ELF-1 (cell line): ENCODE results near the gene GALNT18.

Experiments
- DNase-seq: peaks from one replicate; pipeline ENCODE4 v3.0.0-alpha.2; 2016; ENCODE audit warnings: low read depth, low spot score

Gene GALNT18

DNA sequence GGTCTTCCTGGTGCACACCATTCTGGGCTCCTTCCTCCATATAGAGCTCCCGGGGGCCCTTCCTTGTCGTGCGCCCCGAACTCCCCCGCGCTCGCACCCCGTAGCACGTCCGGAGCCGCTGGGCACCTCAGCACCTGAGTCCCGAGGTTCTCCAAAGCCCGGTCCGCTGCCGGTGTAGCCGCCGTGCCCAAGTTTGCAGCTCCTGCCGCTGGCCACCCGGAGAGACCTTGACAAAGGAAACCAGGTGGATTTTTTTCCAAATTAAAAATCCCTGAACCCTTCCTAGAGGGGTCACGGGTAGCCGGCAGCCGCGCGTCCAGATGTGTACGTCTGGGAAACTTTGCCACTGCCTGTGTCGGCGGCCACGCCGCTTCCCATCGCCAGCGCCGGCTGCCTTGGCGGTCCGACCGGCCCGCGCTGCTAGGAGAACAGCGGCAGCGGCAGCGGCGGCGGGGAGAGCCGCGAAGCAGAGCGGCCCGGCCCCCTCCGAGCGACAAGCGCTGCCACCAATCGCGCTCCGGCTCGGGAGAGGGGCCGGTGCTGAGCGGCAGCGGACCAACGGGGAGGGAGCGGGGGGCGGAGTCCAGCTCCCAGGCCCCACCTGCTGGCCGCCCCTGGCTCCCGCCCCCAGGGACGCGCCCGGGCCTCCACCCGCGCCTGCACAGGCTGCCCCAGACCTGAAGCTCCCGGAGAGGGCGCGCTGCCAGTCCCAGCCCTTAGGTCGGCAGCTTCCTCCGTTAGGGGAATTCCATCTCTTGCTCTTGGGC lies at the start of gene GALNT18:
TSS of gene GALNT18 (minus strand) at position 433 of the 767 bp plus-strand sequence.
- peak; percentile 96 for DNase-seq

DNA sequence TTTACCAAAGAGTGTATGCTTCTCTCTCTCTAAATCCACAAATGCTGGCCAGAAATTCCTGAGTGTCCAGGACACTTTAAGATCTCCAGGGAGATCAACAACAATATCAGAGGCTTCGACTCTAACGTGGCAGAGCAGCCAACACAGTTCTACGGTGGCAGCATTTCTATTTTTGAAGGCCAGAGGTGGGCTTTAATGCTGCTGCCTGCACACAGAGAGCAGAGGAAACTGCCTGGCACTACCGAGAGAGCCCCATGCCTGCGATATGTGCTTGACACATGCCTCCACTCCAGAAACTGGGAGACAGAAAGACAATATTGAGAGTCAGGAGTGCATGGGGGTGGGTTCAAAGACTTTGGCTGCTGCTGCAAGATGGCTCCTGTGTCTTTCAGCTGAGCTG lies 48.8 kb upstream of the GALNT18 start:
- no peak for DNase-seq

DNA sequence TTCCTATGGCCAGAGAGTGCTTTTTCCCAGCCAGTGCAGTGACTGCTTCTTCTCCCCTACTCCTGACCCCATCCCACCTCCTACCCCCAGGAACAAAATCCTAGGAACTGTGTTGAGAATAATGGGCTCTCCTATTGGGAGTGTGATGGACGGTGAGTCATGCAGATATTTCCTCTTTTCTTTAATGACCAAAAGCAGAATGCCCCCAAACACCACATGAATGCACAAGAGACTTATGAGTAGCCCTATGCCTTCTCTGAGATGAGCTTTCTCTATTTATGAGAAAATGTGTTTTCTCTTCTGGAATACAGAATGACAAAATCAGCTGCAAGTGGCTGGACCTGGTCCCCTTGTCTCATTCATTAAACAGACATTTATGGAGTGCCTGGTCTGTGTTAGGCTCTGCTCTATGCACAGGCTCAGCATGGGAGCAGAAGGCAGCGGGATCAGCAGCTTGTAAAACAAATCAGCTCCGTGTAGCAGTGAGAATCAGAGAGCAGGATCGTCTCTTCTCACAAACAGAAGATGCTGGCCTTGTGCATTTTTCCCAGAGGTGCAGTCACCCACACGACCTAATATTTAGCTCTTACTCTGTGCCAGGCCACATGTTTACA lies 47.5 kb upstream of the GALNT18 start:
- peak; percentile 8 for DNase-seq

DNA sequence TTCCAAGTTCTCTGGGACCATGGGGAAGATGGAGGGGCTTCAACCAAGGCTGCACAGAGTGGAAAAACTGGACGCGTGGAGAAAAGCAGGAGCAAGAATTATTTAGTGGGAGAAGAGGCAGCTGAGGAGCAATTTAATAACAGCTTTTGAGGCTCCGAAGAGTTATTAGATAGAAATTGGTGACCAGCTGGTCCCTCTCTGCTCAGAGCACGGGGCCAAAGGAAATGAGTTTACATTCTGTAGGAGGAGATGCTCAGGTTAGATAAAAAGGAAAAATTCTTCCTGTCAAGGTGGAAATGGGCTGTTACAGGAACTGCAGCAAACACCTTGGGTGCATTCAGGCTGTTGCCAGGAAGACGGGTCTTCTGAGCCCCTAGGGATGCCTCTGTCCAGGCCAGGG lies 47.0 kb upstream of the GALNT18 start:
- no peak for DNase-seq

DNA sequence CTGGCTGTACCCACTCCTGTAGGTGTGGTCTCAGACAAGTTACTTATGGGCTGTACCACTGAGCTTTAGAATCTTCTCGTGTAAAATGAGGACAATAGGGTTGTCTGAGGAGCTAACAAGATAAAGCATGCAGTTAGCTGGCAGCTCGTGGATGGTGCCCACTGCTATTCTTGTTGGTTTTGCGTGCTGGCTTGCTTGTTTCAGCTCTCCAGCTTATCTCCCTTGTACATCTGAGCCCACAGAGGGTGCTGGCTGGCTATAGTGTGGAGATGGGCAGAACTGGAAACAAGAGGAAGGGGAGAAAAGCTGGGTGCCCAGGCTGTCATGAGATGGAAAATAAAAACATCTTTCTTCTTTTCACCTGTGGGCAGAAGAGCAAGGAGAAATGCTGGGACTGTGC lies 46.5 kb upstream of the GALNT18 start:
- DNase-seq = no peak

DNA sequence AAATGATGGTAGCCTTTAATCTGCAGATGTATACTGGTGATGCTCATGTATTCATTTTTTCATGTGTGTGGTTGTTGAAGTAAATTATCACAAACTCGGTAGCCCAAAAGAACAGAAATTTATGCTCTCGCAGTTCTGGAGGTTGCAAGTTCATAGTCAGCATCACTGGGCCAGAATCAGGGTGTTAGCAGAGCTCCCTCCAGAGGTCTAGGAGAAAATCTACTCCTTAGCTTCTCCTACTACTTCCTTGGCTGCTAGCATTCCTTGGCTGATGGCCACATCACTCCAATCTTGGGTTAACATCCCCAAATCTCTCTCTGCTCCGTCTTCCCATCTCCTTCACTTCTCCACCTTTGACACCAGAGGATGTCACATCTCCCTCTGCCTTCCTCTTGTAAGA lies 45.3 kb upstream of the GALNT18 start:
- no peak for DNase-seq

DNA sequence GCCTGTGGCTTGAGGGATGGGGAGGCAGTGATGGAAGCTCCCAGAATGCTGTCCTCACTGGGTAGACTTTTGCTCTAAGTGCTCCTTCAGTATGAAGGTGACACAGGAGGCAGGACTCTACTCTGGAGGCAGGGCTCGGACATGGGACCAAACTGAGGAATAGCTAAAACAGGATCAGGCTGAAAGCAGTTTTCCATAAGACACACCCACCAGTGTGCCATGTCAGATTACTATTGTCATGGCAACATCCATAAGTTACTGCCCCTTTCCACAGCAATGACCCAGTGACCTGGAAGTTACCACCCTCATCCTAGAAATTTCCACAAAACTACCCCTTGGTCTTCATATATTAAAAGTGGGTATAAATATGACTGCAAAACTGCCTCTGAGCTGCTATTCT lies 43.6 kb upstream of the GALNT18 start:
- DNase-seq = no peak

DNA sequence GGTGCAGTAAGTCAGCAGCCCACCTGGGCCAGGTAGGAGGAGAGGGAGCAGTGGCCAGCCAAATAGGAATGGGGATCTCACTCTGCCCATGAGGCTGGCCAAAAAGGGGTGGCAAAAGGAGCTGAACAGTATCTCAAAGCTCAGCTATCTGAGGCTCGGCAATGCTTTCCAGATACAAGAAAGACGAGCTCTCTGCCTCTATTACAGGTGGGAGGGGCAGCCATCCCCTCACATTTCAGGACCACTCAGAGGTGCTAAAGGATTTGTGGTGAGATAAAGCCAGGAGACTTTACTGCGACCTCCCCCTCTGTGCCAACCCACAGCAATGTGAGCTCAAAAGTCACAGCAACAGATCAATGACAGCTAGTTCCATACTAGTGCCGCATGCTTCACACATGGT lies 42.1 kb upstream of the GALNT18 start:
- DNase-seq = no peak

DNA sequence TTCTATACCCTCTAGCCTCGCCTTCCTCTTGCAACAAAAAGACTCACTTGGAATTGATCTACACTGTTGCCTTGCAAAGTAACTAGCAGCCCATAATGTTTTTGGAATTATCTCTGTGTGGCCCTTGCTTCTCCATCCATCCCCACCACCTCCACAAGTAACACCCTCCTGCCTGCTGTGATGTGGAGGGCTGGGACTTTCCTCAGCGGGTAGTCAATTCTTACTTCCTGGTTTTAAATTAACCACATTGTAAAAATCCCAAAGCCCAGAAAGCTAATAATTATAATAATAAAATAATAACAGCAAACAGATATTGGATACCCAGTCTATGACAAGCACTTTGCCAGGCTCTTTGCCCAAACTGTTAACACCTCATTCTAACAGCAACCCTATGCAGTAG lies 40.8 kb upstream of the GALNT18 start:
- no peak for DNase-seq

DNA sequence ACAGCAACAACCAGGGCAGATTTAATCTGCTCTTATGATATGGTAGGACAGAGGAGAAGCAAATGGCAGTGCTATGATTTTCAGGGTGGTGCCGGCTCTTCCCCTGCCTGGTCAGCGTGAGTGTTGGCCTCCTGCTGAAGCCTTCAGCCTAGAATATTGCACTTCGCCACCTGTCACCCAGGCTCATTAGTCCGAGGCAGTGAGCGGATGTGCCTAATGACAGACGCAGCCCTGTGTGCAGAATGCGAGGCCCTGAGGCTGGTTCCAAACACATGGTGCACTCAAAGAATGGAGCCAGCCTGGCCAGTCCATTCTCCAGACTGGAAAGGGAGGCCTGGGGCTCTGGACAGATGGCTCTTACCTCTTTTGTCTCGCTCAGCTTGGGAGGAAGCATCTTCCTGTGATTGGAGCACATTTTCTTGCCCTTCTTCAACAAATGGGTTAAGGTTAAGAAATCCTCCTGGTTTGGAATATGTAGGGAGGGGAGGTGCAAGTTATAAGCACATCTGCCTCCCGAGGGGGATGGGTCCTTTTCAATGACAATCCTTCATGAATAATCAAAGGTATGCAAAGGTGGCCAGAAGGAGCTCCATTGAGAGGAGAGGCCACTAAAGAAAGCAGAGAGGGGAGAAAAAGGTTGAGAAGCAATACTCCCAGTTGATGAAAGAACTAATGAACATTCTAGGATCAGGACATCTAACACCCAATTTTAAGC lies 39.7 kb upstream of the GALNT18 start:
- peak; percentile 74 for DNase-seq

DNA sequence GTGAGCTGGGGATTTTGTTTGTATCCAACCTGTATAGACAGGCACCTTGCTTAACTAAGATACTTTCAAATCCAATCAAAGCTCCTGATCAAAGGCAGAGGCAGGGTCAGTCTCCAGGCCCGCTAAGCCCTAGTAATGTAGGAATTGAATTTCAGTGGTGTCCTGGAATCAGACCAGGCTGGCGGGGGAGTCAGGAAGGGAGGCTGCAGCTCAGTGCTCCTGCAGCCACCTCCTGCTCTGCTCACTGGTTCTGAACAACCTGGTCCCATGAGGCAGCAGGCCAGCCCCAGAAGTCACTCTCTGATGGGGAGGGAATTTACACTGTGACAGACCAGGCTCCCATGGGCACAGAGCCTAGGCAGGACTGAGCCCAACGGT lies 38.5 kb upstream of the GALNT18 start:
- no peak for DNase-seq

DNA sequence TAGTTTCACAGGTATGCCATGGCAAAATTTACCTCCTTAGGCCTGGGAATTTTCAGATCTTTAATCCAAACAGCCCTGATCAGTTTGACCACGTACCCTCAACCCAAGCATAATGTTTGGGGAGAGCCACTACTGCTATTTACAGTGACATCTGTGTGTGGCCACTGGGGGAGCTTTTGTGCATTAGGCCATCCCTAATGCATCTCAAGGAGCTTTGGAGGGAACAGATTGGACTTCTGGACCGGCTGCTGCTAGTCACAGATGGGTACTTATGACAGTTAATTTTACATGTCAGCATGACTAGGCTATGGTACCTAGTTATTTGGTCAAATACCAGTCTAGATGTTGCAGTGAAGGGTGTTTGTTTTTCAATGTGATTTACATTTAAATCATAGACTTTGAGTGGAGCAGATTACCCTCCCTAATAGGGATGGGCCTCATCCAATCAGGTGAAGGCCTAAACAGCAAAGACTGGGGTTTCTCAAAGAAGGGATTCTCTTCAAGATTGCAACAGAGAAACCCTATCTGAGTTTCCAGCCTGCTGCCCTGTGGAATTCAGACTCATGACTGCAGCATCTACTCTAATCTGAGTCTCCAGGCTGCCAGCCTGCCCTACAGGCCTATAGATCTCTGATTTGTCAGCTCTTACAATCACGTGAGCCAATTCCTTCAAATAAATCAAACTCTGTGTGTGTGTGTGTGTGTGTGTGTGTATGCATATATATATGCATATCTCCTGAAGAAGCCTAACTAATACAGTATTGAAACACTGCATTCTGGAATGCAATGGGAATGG lies 38.0 kb upstream of the GALNT18 start:
- no peak for DNase-seq

DNA sequence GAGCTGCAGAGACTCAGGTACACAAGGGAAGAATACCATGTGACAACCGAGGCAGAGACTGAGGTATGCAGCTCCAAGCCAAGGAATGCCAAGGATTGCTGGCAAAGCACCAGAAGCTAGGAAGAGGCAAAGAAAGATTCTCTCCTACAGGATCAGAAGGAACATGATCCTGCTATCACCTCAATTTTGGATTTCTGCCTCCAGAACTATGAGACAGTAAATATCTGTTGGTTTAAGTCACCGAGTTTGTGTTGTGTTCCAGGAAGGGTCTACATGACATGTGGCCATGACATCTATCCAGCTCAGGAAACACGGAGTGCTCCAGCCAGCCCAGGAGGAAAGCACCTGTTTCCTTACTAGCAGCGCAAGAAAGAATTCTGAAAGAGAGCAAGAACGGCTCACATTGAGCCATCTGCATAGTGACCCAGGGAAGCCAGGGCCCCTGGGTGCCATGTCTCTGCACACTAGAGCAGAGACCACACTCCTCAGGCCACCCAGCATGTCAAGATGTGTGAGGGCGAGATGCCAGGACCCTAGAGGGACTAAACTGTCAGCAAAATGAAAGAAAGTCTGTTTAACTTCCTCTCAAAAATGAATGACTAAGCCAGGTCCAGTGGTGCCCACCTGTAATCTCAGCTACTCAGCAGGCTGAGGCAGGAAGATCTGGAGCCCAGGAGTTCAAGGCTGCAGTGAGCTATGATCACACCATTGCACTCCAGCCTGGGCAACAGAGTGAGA lies 35.6 kb upstream of the GALNT18 start:
- DNase-seq = no peak

DNA sequence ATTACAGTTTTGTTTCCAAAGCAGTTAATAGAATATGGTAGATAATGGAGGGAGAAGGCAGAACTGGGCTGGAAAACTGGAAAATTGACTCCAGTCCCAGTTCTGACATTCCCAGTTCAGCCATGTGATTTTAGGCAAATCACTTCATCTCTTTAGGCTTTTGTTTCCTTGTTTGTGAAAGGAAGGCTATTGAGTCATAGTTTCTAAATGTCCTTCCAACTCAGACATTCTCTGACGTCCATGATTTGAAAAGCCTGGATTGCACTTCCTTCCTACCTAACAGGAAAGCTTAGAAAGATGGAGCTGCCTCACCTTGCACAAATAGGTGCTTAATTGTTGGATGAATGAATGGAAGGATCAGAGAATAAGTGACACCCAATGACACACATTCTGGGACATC lies 19.8 kb upstream of the GALNT18 start:
- DNase-seq = no peak

DNA sequence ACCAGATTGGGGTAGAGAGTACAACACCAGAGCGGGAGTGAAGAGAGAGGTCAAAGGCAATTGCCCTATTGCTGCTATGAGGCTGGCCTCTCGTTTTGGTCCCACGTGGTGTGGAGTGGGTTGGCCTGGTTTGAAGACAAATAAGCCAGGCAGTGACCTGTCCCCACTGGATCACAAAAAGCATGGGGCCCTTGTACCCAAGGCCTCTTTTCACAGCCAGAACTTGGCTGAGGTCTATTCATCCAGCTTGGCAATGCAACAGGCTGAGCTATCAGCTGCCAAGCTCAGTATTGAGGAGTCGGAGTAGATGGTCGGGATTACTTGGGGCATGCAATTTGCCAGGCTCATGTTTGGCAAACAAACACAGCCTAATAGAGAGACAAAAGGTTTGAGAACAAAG lies 19.2 kb upstream of the GALNT18 start:
- no peak for DNase-seq

DNA sequence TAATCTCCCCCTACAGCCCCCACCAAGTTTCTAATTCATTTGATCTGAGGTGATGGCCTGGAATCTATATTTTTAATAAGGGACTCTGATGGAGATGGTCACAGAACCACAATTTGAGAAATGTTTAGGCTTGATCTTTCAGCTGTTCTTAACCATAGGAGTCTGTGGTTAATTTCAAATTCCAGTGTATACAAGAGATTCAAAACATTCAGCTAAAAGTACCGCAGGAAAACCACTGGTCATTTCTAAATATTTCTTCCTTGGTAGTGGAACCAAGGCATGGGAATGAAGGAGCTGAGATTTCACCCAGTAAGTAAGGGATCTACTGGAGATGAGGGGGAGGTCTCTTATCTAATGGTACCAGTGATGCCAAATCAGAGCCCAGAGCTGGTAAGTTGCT lies 18.3 kb upstream of the GALNT18 start:
- DNase-seq = no peak

DNA sequence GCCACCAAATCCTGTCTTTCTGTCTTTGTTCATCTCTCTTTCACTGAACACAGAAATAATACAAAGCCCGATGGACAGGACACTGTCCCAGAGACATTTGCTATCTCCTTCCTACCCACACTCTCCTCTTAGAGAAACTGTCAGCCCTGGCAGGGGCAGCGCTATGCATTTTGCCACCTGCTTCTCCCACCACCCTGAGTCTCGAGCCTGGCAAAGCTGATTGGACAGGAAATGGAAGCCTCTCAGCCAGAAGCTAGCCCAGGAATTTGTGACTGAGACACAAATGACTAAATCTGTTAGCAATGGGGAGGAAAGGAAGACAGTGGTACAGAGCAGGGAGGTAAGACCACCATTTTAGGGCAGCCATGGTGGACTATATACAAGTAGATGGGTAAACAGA lies 14.9 kb upstream of the GALNT18 start:
- no peak for DNase-seq

DNA sequence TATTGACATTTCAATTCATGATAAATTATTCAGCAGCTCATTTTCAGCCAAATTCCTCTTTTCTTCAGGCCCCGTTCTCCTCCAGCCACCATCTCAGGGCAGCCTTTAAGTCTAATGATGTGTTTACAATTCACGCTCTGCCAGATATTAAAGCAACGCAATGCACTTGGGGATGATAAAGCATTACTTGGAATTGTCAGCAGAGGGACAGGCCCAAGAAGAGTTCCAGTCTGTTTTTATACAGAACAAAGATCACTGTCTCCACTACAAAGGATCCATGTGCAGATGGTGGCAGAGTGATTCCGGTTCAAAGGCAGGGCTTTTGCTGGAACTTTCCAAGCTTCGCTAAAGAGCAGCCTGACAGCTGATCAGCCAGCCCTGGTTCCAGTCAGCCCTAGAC lies 13.6 kb upstream of the GALNT18 start:
- DNase-seq = no peak

DNA sequence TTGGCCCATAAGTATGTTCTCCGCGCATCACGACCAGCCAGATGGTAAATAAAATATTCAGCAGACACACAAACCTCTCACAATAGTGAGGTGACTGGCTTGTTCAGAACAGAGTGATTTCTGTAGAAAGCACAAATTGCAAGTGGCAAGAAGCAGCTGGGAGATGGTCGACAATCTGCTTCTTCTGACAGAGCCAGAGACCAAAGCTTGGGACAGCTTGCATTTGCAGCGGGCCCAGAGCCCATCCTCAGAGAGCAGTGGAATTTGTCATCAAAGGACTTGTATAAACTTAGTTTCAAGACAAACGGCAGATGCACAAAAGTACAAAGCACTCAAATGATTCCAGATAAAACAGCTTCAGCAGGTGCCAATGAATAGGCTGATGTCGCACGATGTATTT lies 7.6 kb upstream of the GALNT18 start:
- DNase-seq = no peak

DNA sequence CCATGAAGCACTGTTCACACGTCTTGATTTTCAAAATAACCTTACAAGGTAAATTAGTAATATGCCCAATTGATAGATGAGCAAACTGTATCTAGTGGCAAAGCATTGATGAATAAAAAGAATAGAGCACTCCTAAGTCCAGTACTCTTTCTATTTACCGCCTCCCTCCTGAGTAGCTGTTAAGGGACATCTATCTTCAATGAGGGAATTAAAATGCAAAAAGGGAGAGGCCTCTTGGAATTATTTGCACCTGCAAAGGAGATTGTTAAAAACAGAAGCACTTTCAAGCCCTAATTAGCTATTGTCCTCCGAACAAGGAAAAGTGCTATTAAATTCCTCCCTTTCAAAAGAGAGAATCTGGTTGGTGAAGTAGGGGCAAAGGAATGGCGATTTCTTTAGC lies 6.8 kb upstream of the GALNT18 start:
- DNase-seq = no peak

DNA sequence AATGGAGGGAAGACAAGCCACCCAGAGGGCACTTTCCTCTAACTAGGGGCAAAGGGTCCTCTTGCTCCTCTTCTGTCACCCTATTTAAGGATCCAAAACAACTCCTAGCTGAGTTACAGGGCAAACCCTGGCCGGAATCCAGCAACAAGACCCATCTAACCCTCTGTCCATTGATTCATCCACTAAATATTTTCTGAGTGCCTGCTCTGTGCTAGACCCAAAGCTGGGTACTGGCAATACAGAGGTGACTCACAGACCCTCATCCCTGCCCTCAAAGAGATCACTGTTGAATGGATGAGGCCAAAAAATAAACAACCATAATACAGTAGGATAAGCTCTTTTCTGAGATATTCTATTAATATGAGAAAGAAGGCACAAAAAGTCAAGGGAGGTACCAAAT lies 4.3 kb upstream of the GALNT18 start:
- DNase-seq = no peak

DNA sequence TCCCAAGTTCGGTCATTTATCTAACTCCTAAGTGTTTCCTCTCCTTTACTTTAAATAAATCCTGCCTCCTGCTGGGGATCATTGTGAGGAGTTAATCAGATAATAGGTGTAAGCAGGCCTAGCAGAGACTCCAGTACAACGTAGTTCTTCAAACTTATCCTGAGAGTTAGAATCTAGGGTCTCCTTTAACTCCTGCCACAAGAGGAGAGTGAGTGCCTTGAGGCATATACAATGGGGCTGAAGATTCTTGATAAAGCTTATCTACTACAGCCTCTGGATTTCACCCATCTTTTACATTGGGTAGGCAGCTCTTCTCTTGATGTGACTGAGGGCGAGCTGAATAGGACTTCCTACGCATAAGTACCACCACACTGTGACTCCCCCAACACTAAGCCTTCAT lies 3.1 kb upstream of the GALNT18 start:
- DNase-seq = no peak
